Measurements from ENCODE around the gene CFAP77. TPM values are rescaled to one million over a fixed set of nuclear protein-coding genes. Genes with fewer than 3 reads are reported as not detected.

The CFAP77 gene
- total and polyA plus RNA-seq, 9 of the 15 experiments (the other 6 are each of a cell fraction or from before 2014, with no cell fraction given), result not detected

DNA sequence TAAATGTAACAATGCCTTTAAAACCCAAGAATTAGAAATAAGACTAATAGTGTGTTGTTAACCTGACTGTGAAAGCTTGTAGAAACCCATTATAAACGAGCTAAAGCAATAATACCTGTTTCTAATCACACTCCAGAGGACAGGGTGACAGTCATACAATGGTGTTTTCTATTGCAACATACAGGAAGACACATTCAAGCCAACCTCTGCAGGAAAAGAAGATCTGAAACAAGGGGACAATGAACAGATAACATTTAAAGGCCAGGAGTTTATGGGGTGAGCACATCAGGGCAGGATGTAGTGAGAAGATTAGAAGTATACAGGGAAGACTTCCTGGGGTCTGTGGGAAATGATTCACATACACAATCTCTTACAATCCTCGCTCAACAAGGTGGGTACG lies 186.2 kb downstream of the CFAP77 start:
- Histone ChIP-seq H3K9me1 (ENCODE audit: control insufficient read depth, insufficient read depth, low read length) (no peaks in the 10 kb centered on the region), H3K4me1 (replicated peaks in 1 of 2; ENCODE audit: control insufficient read depth in 2 of 2, insufficient read depth in 2 of 2, low read length in 2 of 2) (peaks cover 0 to 3% of the 10 kb centered on the region in 2 experiments; a peak in 1 of 5 replicates), H3K9me3 (replicated peaks; ENCODE audit: control insufficient read depth, insufficient read depth, low read depth, low read length) (no peaks in the 10 kb centered on the region), H4K20me1 (replicated peaks; ENCODE audit: control insufficient read depth, insufficient read depth, low read length) (peaks cover 15% of the 10 kb centered on the region), H3K4me2 (ENCODE audit: insufficient read depth, low read length) (no peak overlapping the region), H3K79me2 (ENCODE audit: control insufficient read depth, insufficient read depth, low read length) (no peaks in the 10 kb centered on the region), H3K4me3 (no peak overlapping the region), H3K9ac (ENCODE audit: insufficient read depth in 1 of 2, low read depth in 2 of 2, low read length in 2 of 2) (no peak overlapping the region), H2AFZ (ENCODE audit: low read depth, low read length) (no peak overlapping the region), H3K27ac (ENCODE audit: extremely low read depth, low read depth, low read length) (no peak overlapping the region), H3K27me3 (ENCODE audit: control insufficient read depth in 2 of 2, insufficient read depth in 2 of 2, low read length in 2 of 2) (no peaks in the 10 kb centered on the region), H3K36me3 (ENCODE audit: control insufficient read depth, insufficient read depth, low read length) (peaks cover 66% of the 10 kb centered on the region; the same call in 2 of the 3 replicates)
- FAIRE-seq (no peak), DNase-seq (ENCODE audit: extremely low read depth in 1 of 4, low spot score in 3 of 4) (no peak), ATAC-seq (no peak)
- in situ Hi-C loops (cut with MboI), result no loop called here
- no TSS peak for BruUV-seq (replicated peaks)
- WGBS (ENCODE audit: insufficient coverage, low coverage, missing lambda C conversion rate), result 44% methylated on average over 3 of the region's 3 CpGs
- ChIA-PET POLR2A (no interaction called here), CTCF (ENCODE audit: low intra/inter-chr PET ratio) (no interaction called here)
- TF ChIP-seq CEBPG (CRISPR knock-in tag; IDR thresholded peaks at IDR 0.05) (no peak), CEBPG (tag; conservative IDR thresholded peaks at IDR 0.05 in 1 of 2, IDR thresholded peaks at IDR 0.05 in 1 of 2) (peak in 1 of 2 experiments; percentile 63; a peak in 2 of 4 replicates), KLF13 (tag; IDR thresholded peaks at IDR 0.05; ENCODE audit: borderline replicate concordance, low read depth) (no peak), NRF1 (conservative IDR thresholded peaks at IDR 0.05 in 1 of 2, IDR thresholded peaks at IDR 0.05 in 1 of 2) (no peak), LARP7 (IDR thresholded peaks at IDR 0.05) (no peak), CEBPB (tag; IDR thresholded peaks at IDR 0.05) (peak; percentile 47)
- intact Hi-C loops (cut with micrococcal nuclease), result no loop called here

Data from K562 (cell line).